Fibroblast of mammary gland (primary cell): ENCODE results near the gene ATP13A3.

Source experiments
- DNase-seq: peaks from one replicate; pipeline ENCODE4 v3.0.0-alpha.2; 2010; ENCODE audit warnings: low read depth
- H3K4me3 ChIP-seq: 2 replicates; pipeline ENCODE4 v1.5.1; 2011; ENCODE audit warnings: low read depth, mild to moderate bottlenecking, low read length, moderate library complexity; ENCODE audit not compliant: control insufficient read depth
- CTCF ChIP-seq: conservative IDR thresholded peaks from 2 replicates; pipeline ENCODE4 v1.5.1; 2011; ENCODE audit warnings: low read depth, low read length, inconsistent platforms; ENCODE audit not compliant: control insufficient read depth, insufficient read depth

Gene ATP13A3

GRCh38 chr3:194468086-194468485 lies 18.7 kb downstream of the ATP13A3 start:
- no peak overlapping the region for H3K4me3 ChIP-seq
- no peak for TF ChIP-seq CTCF
- DNase-seq = no peak

GRCh38 chr3:194466761-194467356 lies 19.9 kb downstream of the ATP13A3 start:
- TF ChIP-seq CTCF = no peak
- no peak for DNase-seq
- H3K4me3 ChIP-seq = no peak overlapping the region

- DNase-seq = no peak
- no peak for TF ChIP-seq CTCF
- H3K4me3 ChIP-seq = no peak overlapping the region
These were observed 20.8 kb downstream of the ATP13A3 start for GRCh38 chr3:194465920-194466570.

- H3K4me3 ChIP-seq = no peak overlapping the region
- no peak for DNase-seq
- no peak for TF ChIP-seq CTCF
These were observed 21.6 kb downstream of the ATP13A3 start for GRCh38 chr3:194465246-194465645.

GRCh38 chr3:194464692-194465091 lies 22.1 kb downstream of the ATP13A3 start:
- DNase-seq = no peak
- no peak overlapping the region for H3K4me3 ChIP-seq
- no peak for TF ChIP-seq CTCF

- DNase-seq = no peak
- no peak for TF ChIP-seq CTCF
- H3K4me3 ChIP-seq = no peak overlapping the region
These were observed 23.9 kb downstream of the ATP13A3 start for GRCh38 chr3:194462936-194463335.

GRCh38 chr3:194460566-194460965 lies 26.2 kb downstream of the ATP13A3 start:
- no peak for DNase-seq
- TF ChIP-seq CTCF = no peak
- no peak overlapping the region for H3K4me3 ChIP-seq
